Retina (tissue), 1 donor: Measurements from ENCODE around the gene GH2.
"Not testable (repeated sequence)": the region's sequence is repeated elsewhere in the genome, so short reads cannot be mapped to it uniquely, and the experiment has no call there.

ENCODE experiments used
- DNase-seq: peaks from one replicate; pipeline ENCODE4 v3.0.0-alpha.2; 2016

The GH2 gene

GRCh38 chr17:63871646-63872365, 9.9 kb downstream of the GH2 start:
- not testable (repeated sequence) for DNase-seq

- DNase-seq = not testable (repeated sequence)
These were observed 11.5 kb downstream of the GH2 start for GRCh38 chr17:63870292-63870665.

DNA sequence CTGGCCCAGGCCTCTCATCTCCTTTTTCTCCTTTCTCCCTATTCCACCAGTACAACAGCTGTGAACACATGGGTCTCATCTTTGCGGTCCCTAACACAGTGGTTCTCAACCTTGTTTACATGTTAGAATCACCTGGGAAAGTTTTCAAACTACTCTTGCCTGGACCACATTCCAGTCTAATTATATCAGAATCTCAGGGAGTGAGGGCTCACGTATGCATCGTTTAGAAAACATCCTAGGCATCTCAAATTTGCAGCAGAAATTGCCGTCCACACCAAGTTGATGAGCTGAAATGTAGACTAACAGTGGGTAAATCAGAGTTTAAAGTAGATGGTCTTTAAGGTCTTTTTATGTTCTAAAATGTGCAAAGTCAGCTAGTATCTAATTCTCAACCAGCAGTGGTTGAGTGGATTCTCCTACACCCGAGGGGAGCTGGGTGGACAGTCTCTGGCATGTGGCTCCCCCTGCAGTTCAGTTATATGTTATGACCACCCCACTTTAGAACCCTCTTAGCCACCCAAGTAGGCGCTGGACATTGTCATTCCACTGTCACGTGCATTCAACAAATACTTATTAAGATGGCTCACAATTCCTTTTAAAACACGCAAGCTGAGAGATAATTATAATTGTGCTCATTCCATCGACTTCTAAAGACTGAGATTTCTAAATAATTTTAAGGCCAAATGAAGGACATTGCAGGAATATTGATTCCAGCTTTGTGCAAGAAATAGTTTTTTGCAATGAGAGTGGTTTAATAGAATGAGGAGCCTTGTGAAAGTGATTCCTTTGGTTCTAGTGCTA, 12.1 kb downstream of the GH2 start:
- DNase-seq = not testable (repeated sequence)

DNA sequence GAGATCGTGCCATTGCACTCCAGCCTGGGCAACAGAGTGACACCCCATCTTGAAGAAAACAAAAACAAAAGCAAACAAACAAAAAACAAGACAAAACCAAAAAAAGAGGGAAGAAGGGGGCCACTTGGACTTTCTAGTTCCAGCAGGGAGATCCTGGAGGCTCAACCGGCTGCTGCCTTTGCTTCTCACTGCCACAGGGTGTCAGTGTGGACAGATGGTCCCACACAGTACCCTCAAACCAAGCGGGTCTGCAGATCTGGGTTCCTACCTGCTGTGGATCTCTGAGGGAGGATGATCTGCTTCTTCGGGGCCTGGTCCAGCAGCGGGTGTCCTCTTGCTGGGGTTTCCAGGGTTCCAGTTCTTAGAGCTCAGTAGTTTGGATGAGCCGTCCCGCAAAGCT, 15.1 kb downstream of the GH2 start:
- not testable (repeated sequence) for DNase-seq

- DNase-seq = no peak
These were observed 22.5 kb downstream of the GH2 start for GRCh38 chr17:63859257-63859656.

- DNase-seq = not testable (repeated sequence)
These were observed 25.3 kb downstream of the GH2 start for GRCh38 chr17:63856425-63856824.

DNA sequence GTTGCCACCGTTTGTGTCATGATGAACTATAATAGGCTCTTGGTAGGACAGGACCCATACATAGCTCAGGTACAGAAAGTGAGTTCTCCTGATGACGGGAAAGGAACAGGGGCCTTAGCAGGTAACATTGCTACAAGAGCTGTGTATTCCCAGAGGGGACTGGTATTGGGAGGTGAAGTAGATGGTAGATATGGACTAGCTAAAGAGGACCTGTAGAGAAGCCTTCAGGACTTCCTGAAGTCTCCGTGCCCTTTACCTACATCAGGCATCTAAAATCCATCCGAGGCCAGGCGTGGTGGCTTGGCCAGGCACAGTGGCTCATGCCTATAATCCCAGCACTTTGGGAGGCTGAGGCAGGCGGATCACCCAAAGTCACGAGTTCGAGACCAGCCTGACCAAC, 26.6 kb downstream of the GH2 start:
- no peak for DNase-seq

GRCh38 chr17:63854709-63855108, 27.0 kb downstream of the GH2 start:
- no peak for DNase-seq

GRCh38 chr17:63853260-63853659, 28.5 kb downstream of the GH2 start:
- DNase-seq = no peak

GRCh38 chr17:63850401-63850800, 31.3 kb downstream of the GH2 start:
- DNase-seq = no peak

- peak; percentile 94 for DNase-seq
These were observed 32.7 kb downstream of the GH2 start for GRCh38 chr17:63848834-63849689.

- no peak for DNase-seq
These were observed 34.1 kb downstream of the GH2 start for GRCh38 chr17:63847525-63848249.

GRCh38 chr17:63845509-63845908, 36.2 kb downstream of the GH2 start:
- DNase-seq = no peak

- DNase-seq = no peak
These were observed 37.6 kb downstream of the GH2 start for GRCh38 chr17:63843910-63844677.

DNA sequence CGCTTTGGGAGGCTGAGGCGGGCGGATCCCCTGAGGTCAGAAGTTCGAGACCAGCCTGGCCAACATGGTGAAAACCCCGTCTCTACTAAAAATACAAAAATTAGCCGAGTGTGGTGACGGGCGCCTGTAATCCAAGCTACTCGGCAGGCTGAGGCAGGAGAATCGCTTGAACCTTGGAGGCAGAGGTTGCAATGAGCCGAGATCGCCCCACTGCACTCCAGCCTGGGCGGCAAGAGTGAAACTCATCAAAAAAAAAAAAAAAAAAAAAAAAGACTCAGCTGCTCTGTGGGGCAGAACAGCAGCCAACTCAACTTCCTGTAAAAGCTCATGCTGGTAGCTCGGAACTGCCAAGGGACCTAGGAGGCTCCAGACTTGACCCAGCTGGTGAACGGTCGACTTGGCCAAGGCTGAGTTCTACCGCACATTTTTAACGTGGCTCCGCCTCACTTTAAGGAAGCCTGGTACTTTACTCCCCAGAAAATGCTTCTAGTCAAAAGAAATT, 38.3 kb downstream of the GH2 start:
- peak; percentile 37 for DNase-seq

DNA sequence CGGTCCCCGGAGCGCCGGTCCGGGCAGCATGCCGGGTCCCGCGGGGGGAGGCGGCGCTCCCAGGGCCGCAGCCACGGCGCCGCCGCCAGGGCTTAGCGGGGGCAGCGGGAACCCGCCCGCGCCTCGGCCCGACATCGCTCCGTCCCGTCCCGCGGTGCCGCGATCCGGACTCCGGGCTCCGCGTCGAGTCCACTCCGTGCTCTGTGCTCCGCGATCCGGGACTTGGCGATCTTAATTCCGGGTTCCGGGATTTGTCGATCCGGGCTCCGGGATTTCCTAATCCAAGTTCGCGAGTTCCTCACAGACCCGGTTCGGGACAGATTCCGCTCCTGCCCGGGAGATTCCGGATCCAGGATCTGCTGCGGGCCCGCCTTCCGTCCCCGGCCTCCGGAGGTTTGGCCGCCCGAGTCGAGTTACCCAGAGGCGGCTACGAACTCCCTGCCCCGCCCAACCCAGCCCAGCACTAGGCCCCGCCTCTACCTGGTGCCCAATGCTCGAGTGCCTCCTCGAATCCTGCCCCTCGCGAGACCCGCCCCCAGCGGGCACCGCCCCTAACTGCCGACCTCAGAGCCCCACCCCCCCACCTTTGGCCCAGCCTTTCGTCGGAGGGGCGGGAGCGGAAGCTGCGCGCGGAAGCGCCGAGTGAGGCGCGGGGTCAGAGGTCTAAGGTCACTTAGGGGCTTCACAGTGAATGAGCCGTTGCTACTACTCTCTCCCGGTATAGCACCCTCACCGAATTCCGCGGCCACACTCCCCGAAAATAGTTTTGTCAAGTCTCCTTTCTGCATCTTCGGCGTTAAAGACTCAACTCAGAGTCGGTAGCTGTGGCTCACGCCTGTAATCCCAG, 39.0 kb downstream of the GH2 start, which contains the start of gene SMARCD2:
Gene SMARCD2 (minus strand): TSS at position 146 of the 847 bp plus-strand sequence. CDS start 11 bp downstream, at position 135.
- peak; percentile 97 for DNase-seq

DNA sequence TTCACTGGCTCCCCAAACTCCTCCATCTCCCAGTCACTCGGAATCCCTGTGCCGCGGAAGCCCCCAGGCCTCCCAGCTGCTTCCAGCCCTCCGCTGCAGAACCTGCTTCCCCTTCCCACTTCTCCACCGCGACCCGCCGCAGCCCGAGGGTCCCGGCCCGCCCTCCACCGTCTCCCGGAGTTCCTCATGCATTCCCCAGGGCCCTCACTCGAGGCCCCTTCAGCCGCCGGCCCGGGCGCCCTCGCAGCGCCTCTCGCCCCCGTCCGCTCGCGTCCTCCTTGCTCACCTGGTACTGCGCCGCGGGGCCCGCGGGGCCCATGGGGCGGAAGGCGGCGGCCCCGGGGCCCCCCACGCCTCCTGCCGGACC, 39.6 kb downstream of the GH2 start:
- DNase-seq = peak; percentile 77

- DNase-seq = peak; percentile 78
These were observed 40.2 kb downstream of the GH2 start for GRCh38 chr17:63841350-63842172.

- DNase-seq = no peak
These were observed 41.0 kb downstream of the GH2 start for GRCh38 chr17:63840591-63841349.
